Gastroesophageal sphincter (tissue), 3 donors: ENCODE results near the gene RBM18.

ENCODE experiments used
- POLR2A ChIP-seq, 2 donors: fragments of 450-650 bp; IDR thresholded peaks; one replicate each; pipeline ENCODE4 v1.6.1; 2017; ENCODE audit warnings: antibody characterized with exemption in 2 of 2, mild to moderate bottlenecking in 2 of 2, moderate library complexity in 1 of 2
- POLR2AphosphoS5 ChIP-seq: sonication (generic); formaldehyde crosslinking; IDR thresholded peaks from one replicate; pipeline ENCODE4 v1.6.1; 2017; ENCODE audit warnings: antibody characterized with exemption
- TF ChIP-seq, protein P1 (sequence below), 4 experiments: fragments of 200-600 bp in 2 of 4; fragments of 450-650 bp in 2 of 4; sonication (generic) in 1 of 4; IDR thresholded peaks; one replicate each; pipeline ENCODE4 v1.5.1; 2017 to 2019; ENCODE audit warnings: antibody characterized with exemption in 4 of 4, mild to moderate bottlenecking in 2 of 4, moderate library complexity in 2 of 4

DNA sequence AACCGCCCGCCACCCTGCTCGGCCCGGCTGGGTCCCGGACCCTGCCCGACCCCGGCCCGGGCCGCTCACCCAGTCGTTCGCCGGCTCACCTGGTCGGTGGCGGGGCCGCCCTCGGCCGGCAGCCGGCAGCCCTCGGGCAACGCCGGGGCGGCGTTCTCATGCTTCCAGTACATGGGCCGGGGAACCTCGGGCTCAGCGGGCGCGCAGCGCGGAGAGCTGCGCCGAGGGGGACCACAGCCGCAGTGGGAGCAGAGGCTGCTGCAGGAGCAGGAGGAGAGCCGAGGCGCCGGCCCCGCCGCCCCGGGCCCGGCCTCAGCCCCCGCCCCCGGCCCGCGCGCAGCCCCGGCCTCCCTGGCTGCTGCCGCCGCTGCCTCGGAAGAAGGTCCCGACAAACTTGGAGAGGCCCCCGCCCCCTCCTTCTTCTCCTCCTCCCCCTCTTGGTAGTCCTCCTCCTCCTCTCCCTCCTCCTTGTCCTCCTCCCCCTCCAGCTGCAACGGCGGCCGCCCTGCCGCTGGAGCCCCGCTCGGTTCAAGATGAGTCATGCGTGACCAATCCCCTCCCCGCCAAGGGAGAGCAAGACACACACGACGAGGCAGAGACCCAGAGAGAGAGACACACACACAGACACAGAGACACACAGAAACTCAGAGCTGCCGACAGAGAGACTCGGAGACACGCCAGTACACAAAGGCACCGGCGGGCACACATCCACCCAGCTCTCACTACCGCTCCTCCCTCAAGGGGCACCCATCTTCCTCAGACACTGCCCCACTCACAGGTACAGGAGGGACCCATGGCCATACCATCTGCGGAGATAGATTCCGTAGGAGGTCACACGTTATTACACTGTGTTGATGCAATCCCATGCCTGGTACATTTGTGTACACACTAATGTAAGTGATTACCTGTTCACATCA, 35.8 kb downstream of the RBM18 start, which contains the start of gene LHX6:
- TF ChIP-seq, protein P1, sequence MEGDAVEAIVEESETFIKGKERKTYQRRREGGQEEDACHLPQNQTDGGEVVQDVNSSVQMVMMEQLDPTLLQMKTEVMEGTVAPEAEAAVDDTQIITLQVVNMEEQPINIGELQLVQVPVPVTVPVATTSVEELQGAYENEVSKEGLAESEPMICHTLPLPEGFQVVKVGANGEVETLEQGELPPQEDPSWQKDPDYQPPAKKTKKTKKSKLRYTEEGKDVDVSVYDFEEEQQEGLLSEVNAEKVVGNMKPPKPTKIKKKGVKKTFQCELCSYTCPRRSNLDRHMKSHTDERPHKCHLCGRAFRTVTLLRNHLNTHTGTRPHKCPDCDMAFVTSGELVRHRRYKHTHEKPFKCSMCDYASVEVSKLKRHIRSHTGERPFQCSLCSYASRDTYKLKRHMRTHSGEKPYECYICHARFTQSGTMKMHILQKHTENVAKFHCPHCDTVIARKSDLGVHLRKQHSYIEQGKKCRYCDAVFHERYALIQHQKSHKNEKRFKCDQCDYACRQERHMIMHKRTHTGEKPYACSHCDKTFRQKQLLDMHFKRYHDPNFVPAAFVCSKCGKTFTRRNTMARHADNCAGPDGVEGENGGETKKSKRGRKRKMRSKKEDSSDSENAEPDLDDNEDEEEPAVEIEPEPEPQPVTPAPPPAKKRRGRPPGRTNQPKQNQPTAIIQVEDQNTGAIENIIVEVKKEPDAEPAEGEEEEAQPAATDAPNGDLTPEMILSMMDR (IDR thresholded peaks at IDR 0.05): no peak
- TF ChIP-seq POLR2AphosphoS5 (no peak), POLR2A (IDR thresholded peaks at IDR 0.05) (no peak)
